Smooth muscle cell (in vitro differentiated cells): ENCODE measurements around the gene NAA60. TPM values are rescaled to one million over a fixed set of nuclear protein-coding genes. Genes with fewer than 3 reads are reported as not detected.

Experiments used
- DNase-seq: peaks from one replicate; lab custom pipeline; 2025; ENCODE audit not compliant: unreplicated experiment; lab: John Stamatoyannopoulos, UW
- H2AFZ ChIP-seq: fragments of 200-600 bp; sonication (generic); 2 replicates; pipeline ENCODE4 v1.6.0; 2016; ENCODE audit warnings: antibody characterized with exemption, low read depth, mild to moderate bottlenecking
- H3F3A ChIP-seq: fragments of 200-600 bp; sonication (generic); 2 replicates; pipeline ENCODE4 v1.6.0; 2017; ENCODE audit warnings: antibody characterized with exemption, low read depth
- H3K27ac ChIP-seq: fragments of 200-600 bp; sonication (generic); 2 replicates; pipeline ENCODE4 v1.5.1; 2016; ENCODE audit warnings: low read depth, mild to moderate bottlenecking
- H3K27me3 ChIP-seq: fragments of 200-600 bp; sonication (generic); 2 replicates; pipeline ENCODE4 v1.6.1; 2016; ENCODE audit warnings: low read depth, mild to moderate bottlenecking
- H3K36me3 ChIP-seq: fragments of 200-600 bp; sonication (generic); 2 replicates; pipeline ENCODE4 v1.5.1; 2016; ENCODE audit warnings: low read depth
- H3K4me1 ChIP-seq: fragments of 200-600 bp; sonication (generic); 2 replicates; pipeline ENCODE4 v1.5.1; 2016; ENCODE audit warnings: low read depth
- H3K4me2 ChIP-seq: fragments of 200-600 bp; sonication (generic); 2 replicates; pipeline ENCODE4 v1.6.0; 2016; ENCODE audit warnings: mild to moderate bottlenecking
- H3K4me3 ChIP-seq: fragments of 200-600 bp; sonication (generic); 2 replicates; pipeline ENCODE4 v1.5.1; 2016; ENCODE audit warnings: mild to moderate bottlenecking
- H3K79me2 ChIP-seq: fragments of 200-600 bp; sonication (generic); 2 replicates; pipeline ENCODE4 v1.6.0; 2016; ENCODE audit warnings: low read depth, mild to moderate bottlenecking
- H3K9ac ChIP-seq: fragments of 200-600 bp; sonication (generic); 2 replicates; pipeline ENCODE4 v1.6.0; 2016; ENCODE audit warnings: low read depth
- H3K9me3 ChIP-seq: fragments of 200-600 bp; sonication (generic); replicated peaks from 2 replicates; pipeline ENCODE4 v1.5.1; 2016; ENCODE audit warnings: low read depth
- H4K20me1 ChIP-seq: fragments of 200-600 bp; sonication (generic); 2 replicates; pipeline ENCODE4 v1.6.0; 2016; ENCODE audit warnings: low read depth
- CTCF ChIP-seq: fragments of 200-600 bp; sonication (generic); IDR thresholded peaks from 2 replicates; pipeline ENCODE4 v1.5.1; 2017; ENCODE audit warnings: borderline replicate concordance, mild to moderate bottlenecking, antibody characterized with exemption; ENCODE audit not compliant: insufficient read depth, poor library complexity, severe bottlenecking
- WGBS: methylation state at CpG from one replicate; pipeline ENCODE4 v1.1.7; 2016; ENCODE audit warnings: low lambda C conversion rate; 5-methylcytosine and 5-hydroxymethylcytosine counted together
- polyA plus RNA-seq: library from polyadenylated mRNA; unstranded; fragments of >200 nt; fragmentation: Nextera tagmentation; extraction: Ambion mirVana; gene quantifications from 2 replicates; pipeline ENCODE4 v1.2.1, GENCODE V29; 2016
- total RNA-seq: library from RNA; depleted of rRNA; stranded (reverse); fragments of >200 nt; gene quantifications from 2 replicates; pipeline ENCODE4 v1.2.3, GENCODE V29; 2014

Gene NAA60
- total and polyA plus RNA-seq, 2 experiments from 2014 or later = 42.6 to 54.1 TPM

DNA sequence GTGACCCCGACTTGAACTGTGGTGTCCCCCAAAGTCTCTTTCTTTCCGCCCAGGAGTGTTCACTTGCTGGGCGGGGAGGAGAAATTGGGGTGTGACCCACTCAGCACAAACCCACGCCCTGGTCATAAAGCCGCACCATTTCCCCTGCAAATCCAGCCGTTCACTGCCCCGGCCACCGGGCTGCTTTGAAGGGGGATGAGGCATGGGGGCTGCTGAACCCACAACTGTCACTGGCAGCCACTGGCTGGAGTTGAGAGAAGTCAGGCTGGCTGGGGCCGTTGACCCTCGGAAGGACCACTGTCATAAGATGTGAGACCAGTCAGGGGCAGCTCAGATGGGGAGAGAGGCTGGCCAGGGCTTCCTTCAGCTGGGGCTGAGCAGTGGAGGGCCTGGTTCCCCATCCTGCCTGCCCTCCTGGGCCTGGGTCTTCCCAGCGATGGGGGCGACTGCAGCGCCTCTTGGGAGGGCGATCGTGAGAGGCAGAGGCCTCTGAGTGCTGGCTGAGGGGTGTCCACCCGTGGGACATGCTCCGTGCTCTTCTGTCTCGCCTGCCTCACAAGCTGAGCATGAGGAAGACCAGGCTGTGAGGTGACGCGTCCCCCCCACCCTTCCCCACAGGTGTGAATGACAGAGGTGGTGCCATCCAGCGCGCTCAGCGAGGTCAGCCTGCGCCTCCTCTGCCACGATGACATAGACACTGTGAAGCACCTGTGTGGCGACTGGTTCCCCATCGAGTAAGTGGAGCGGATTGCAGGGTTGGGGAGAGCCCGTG, 32.3 kb downstream of the NAA60 start:
- no peaks in the 10 kb centered on the region for H3F3A ChIP-seq
- H4K20me1 ChIP-seq = peaks cover 98% of the 10 kb centered on the region
- H3K4me3 ChIP-seq = no peak overlapping the region
- H3K4me1 ChIP-seq = no peaks in the 10 kb centered on the region
- TF ChIP-seq CTCF = no peak
- no peak overlapping the region for H3K27ac ChIP-seq
- H3K9me3 ChIP-seq = no peaks in the 10 kb centered on the region
- no peaks in the 10 kb centered on the region for H3K27me3 ChIP-seq
- no peak overlapping the region for H3K4me2 ChIP-seq
- no peak overlapping the region for H3K9ac ChIP-seq
- H3K36me3 ChIP-seq = no peaks in the 10 kb centered on the region
- H3K79me2 ChIP-seq = peaks cover 86% of the 10 kb centered on the region
- no peak for DNase-seq
- WGBS = 97% methylated on average over 29 of the region's 29 CpGs
- no peak overlapping the region for H2AFZ ChIP-seq

- H2AFZ ChIP-seq = no peak overlapping the region
- DNase-seq = no peak
- whole genome bisulfite sequencing = 96% methylated on average over 3 of the region's 3 CpGs
- no peaks in the 10 kb centered on the region for H3K4me1 ChIP-seq
- TF ChIP-seq CTCF = no peak
- H3K36me3 ChIP-seq = no peaks in the 10 kb centered on the region
- no peaks in the 10 kb centered on the region for H3K27me3 ChIP-seq
- H3K27ac ChIP-seq = no peak overlapping the region
- H4K20me1 ChIP-seq = peaks cover 98% of the 10 kb centered on the region
- H3K4me3 ChIP-seq = no peak overlapping the region
- H3K79me2 ChIP-seq = peaks cover 80% of the 10 kb centered on the region
- no peaks in the 10 kb centered on the region for H3K9me3 ChIP-seq
- no peak overlapping the region for H3K9ac ChIP-seq
- H3F3A ChIP-seq = no peaks in the 10 kb centered on the region
- no peak overlapping the region for H3K4me2 ChIP-seq
Observed at GRCh38 chr16:3476409-3476808, 32.9 kb downstream of the NAA60 start.

DNA sequence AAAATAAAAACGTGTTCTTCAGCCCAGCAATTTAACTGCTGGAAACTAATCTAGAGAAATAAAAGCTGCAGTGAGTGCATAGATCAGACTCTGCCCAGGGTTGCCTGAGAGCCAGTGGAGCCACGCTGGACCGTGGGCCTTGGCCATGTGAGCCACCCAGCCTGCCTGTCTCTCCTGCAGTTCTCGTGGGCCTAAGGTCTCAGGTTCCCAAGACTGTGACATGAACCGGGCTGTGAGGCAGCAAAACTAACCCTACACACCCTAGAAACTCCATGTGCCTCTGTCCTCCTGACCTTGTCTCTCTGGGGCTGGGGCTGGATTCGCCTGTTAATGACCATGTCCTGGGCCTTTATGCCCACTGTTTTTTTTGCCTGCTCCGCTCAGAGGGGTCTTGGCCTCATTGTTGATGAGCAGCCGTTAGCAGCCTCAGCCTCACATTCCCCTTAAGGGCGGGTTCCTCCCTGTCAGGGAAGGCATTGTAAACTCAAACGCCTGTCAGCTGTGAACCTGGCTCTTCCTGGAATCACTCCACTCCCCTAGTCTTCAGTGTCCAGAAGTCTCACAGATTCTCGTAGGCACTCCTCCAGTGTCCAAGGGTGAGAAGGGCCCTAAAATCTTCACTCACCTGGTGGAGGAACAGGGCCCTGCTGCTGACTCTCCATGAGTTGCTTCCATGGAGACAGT, 34.9 kb downstream of the NAA60 start:
- Histone ChIP-seq H3K27ac (no peak overlapping the region), H3K4me3 (no peak overlapping the region), H3K9me3 (no peaks in the 10 kb centered on the region), H3K4me2 (no peak overlapping the region), H4K20me1 (peaks cover 88% of the 10 kb centered on the region), H2AFZ (no peak overlapping the region), H3K9ac (no peak overlapping the region), H3F3A (no peaks in the 10 kb centered on the region), H3K27me3 (no peaks in the 10 kb centered on the region), H3K79me2 (peaks cover 60% of the 10 kb centered on the region), H3K36me3 (no peaks in the 10 kb centered on the region), H3K4me1 (no peaks in the 10 kb centered on the region)
- DNase-seq = no peak
- 84% methylated on average over 11 of the region's 11 CpGs for WGBS
- no peak for TF ChIP-seq CTCF
